Measurements from ENCODE around the gene FER. TPM values are rescaled to one million over a fixed set of nuclear protein-coding genes. Genes with fewer than 3 reads are reported as not detected.

The FER gene
- total and polyA plus RNA-seq, 8 donors, result 1.7 to 218 (median 24.0) TPM

DNA sequence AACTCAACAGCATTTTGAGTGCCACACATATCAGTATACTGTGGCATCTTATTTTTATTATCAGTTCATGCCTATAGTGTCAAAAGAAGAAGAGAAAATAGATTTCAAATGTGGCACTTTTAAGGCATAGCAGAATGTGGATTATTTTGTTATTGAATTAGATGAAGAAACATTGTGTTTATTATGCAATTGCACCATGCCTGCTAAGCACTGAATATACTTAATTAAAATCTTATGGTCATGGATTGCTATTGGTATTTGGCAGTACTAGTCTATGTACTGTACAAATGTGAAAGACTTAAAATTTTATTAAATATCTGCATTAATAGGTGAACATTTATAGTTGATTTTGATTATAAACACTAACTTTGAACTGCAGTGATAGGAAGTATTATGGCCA, 128.8 kb downstream of the FER start:
- peaks cover 0 to 10% (median 6%) of the 10 kb centered on the region in 4 donors for H3K36me3 ChIP-seq
- no peaks in the 10 kb centered on the region for H3K27me3 ChIP-seq
- no peaks in the 10 kb centered on the region for H3K4me1 ChIP-seq
- no peaks in the 10 kb centered on the region for H3K9me3 ChIP-seq
- H3K27ac ChIP-seq, result no peak overlapping the region
- no peak for DNase-seq
- intact Hi-C loops (cut with DNase I; ENCODE audit: low total_unique reads), result no loop called here
- H3K4me3 ChIP-seq, result no peak overlapping the region
- TF ChIP-seq POLR2AphosphoS5 (IDR thresholded peaks at IDR 0.05), result no peak
- TF ChIP-seq EP300 (IDR thresholded peaks at IDR 0.05), result no peak
- TF ChIP-seq, protein P1, sequence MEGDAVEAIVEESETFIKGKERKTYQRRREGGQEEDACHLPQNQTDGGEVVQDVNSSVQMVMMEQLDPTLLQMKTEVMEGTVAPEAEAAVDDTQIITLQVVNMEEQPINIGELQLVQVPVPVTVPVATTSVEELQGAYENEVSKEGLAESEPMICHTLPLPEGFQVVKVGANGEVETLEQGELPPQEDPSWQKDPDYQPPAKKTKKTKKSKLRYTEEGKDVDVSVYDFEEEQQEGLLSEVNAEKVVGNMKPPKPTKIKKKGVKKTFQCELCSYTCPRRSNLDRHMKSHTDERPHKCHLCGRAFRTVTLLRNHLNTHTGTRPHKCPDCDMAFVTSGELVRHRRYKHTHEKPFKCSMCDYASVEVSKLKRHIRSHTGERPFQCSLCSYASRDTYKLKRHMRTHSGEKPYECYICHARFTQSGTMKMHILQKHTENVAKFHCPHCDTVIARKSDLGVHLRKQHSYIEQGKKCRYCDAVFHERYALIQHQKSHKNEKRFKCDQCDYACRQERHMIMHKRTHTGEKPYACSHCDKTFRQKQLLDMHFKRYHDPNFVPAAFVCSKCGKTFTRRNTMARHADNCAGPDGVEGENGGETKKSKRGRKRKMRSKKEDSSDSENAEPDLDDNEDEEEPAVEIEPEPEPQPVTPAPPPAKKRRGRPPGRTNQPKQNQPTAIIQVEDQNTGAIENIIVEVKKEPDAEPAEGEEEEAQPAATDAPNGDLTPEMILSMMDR (IDR thresholded peaks at IDR 0.05), result no peak
- TF ChIP-seq POLR2A (IDR thresholded peaks at IDR 0.05), result no peak

DNA sequence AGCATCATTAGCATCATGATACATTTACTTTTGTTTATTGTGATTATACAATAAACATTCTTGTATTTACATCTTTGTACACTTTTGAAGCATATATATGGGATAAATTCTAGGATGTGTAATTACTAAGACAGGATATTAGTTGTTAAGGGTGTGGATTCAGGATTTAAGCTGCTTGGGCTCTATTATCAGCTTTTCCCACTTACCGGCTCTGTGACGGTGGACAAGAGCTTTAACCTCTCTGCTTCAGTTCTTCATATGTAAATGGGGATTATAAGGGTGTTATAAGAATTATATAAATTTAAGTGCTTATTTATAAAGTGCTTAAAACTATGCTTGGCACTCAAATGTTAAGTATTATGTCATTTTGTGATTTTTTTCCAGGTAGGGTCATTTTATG, 131.1 kb downstream of the FER start:
- no peak for DNase-seq
- H3K27ac ChIP-seq, result no peak overlapping the region
- no peaks in the 10 kb centered on the region for H3K4me1 ChIP-seq
- H3K36me3 ChIP-seq, result peaks cover 0 to 5% (median under 1%) of the 10 kb centered on the region in 4 donors
- no peaks in the 10 kb centered on the region for H3K9me3 ChIP-seq
- H3K4me3 ChIP-seq, result no peak overlapping the region
- no peaks in the 10 kb centered on the region for H3K27me3 ChIP-seq
- intact Hi-C loops (cut with DNase I; ENCODE audit: low total_unique reads), result no loop called here
- 97 to 100% (median 99%) methylated on average over 2 of the region's 2 CpGs for WGBS, 5 donors
- TF ChIP-seq EP300 (IDR thresholded peaks at IDR 0.05) (no peak), POLR2AphosphoS5 (IDR thresholded peaks at IDR 0.05) (no peak), POLR2A (IDR thresholded peaks at IDR 0.05) (no peak)
- TF ChIP-seq, protein P1 (IDR thresholded peaks at IDR 0.05), result no peak

DNA sequence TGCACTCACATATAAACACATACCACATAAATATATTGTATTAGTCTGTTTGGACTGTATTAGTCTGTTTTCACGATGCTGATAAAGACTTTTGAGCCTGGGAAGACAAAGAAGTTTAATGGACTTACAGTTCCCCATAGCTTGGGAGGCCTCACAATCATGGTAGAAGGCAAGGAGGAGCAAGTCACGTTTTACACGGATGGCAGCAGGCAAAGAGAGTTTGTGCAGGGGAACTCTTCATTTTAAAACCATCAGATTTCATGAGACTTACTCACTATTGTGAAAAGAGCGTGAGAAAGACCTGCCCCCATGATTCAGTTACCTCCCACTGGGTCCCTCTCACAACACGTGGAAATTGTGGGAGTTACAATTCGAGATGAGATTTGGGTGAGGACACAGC, 133.4 kb downstream of the FER start:
- intact Hi-C loops (cut with DNase I; ENCODE audit: low total_unique reads), result no loop called here
- WGBS, 5 donors, result 92 to 96% (median 95%) methylated on average over 6 of the region's 6 CpGs
- TF ChIP-seq, protein P1 (IDR thresholded peaks at IDR 0.05), result no peak
- TF ChIP-seq POLR2AphosphoS5 (IDR thresholded peaks at IDR 0.05) (no peak), POLR2A (IDR thresholded peaks at IDR 0.05) (no peak), EP300 (IDR thresholded peaks at IDR 0.05) (no peak)

DNA sequence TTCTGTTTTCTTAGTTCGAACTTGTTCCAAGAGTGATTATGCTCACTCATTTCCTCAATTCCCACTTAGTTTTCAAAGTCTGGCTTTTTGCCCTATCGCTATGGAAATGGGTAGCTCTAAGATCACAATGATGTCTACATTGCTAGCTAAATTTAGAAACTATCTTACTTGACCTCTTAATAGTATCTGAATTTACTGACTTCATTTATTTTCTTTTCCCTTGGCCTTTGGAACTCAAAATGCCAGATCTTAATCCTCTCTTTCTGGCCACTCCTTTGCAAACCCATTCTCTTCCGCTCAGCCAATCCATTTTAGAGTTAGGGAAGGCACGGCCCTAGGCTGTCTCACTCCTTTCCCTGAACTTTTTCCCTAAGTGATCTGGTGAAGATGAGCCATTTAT, 137.0 kb downstream of the FER start:
- peak in 1 of 2 donors; percentile 67 for DNase-seq
- Histone ChIP-seq H3K4me3 (no peak overlapping the region), H3K9me3 (no peaks in the 10 kb centered on the region), H3K4me1 (no peaks in the 10 kb centered on the region), H3K27ac (no peak overlapping the region), H3K36me3 (peaks cover 0 to 5% (median 2%) of the 10 kb centered on the region in 4 donors), H3K27me3 (no peaks in the 10 kb centered on the region)
- intact Hi-C loops (cut with DNase I; ENCODE audit: low total_unique reads), result no loop called here
- WGBS, 5 donors, result 45 to 81% (median 77%) methylated on average over 4 of the region's 4 CpGs
- TF ChIP-seq, protein P1 (IDR thresholded peaks at IDR 0.05), result no peak
- TF ChIP-seq POLR2A (IDR thresholded peaks at IDR 0.05) (no peak), EP300 (IDR thresholded peaks at IDR 0.05) (no peak), POLR2AphosphoS5 (IDR thresholded peaks at IDR 0.05) (no peak)

More for the DNA sequence above, 133.4 kb downstream of the FER start:
- Histone ChIP-seq H3K27ac (no peak overlapping the region), H3K27me3 (no peaks in the 10 kb centered on the region), H3K4me1 (no peaks in the 10 kb centered on the region), H3K9me3 (no peaks in the 10 kb centered on the region), H3K4me3 (no peak overlapping the region), H3K36me3 (peaks cover 0 to 5% (median 2%) of the 10 kb centered on the region in 4 donors)
- DNase-seq, result no peak
